ENCODE measurements around the gene GATM.

GATM gene

GRCh38 chr15:45389351-45389750, 11.0 kb upstream of the GATM start:
- peaks cover 39 to 50% of the 10 kb centered on the region in 2 donors for H3K4me1 ChIP-seq (ENCODE audit: control insufficient read depth in 1 of 2, insufficient read depth in 2 of 2, low read length in 2 of 2)
- H3K9me3 ChIP-seq (ENCODE audit: control insufficient read depth in 1 of 2, low read length in 2 of 2) = no peaks in the 10 kb centered on the region
- H3K36me3 ChIP-seq (ENCODE audit: control insufficient read depth in 1 of 2, insufficient read depth in 2 of 2, low read length in 2 of 2) = no peaks in the 10 kb centered on the region
- H3K4me3 ChIP-seq (ENCODE audit: low read depth in 1 of 2, low read length in 2 of 2) = no peak overlapping the region
- no peaks in the 10 kb centered on the region for H3K27me3 ChIP-seq (ENCODE audit: control insufficient read depth in 1 of 2, insufficient read depth in 2 of 2, low read length in 2 of 2)
- no peak overlapping the region for H3K9ac ChIP-seq (ENCODE audit: low read depth in 1 of 2, low read length in 2 of 2)
- H3K27ac ChIP-seq (ENCODE audit: low read depth, low read length) = no peak overlapping the region

GRCh38 chr15:45387380-45388007, 9.2 kb upstream of the GATM start:
- Histone ChIP-seq H3K4me3 (ENCODE audit: low read depth in 1 of 2, low read length in 2 of 2) (no peak overlapping the region), H3K27ac (ENCODE audit: low read depth, low read length) (no peak overlapping the region), H3K9me3 (ENCODE audit: control insufficient read depth in 1 of 2, low read length in 2 of 2) (no peaks in the 10 kb centered on the region), H3K9ac (ENCODE audit: low read depth in 1 of 2, low read length in 2 of 2) (no peak overlapping the region), H3K36me3 (ENCODE audit: control insufficient read depth in 1 of 2, insufficient read depth in 2 of 2, low read length in 2 of 2) (no peaks in the 10 kb centered on the region), H3K27me3 (ENCODE audit: control insufficient read depth in 1 of 2, insufficient read depth in 2 of 2, low read length in 2 of 2) (no peaks in the 10 kb centered on the region), H3K4me1 (ENCODE audit: control insufficient read depth in 1 of 2, insufficient read depth in 2 of 2, low read length in 2 of 2) (peaks cover 39 to 52% of the 10 kb centered on the region in 2 donors)

GRCh38 chr15:45386974-45387373, 8.6 kb upstream of the GATM start:
- Histone ChIP-seq H3K4me1 (ENCODE audit: control insufficient read depth in 1 of 2, insufficient read depth in 2 of 2, low read length in 2 of 2) (peaks cover 37 to 47% of the 10 kb centered on the region in 2 donors), H3K27ac (ENCODE audit: low read depth, low read length) (no peak overlapping the region), H3K36me3 (ENCODE audit: control insufficient read depth in 1 of 2, insufficient read depth in 2 of 2, low read length in 2 of 2) (no peaks in the 10 kb centered on the region), H3K27me3 (ENCODE audit: control insufficient read depth in 1 of 2, insufficient read depth in 2 of 2, low read length in 2 of 2) (no peaks in the 10 kb centered on the region), H3K9me3 (ENCODE audit: control insufficient read depth in 1 of 2, low read length in 2 of 2) (no peaks in the 10 kb centered on the region), H3K4me3 (ENCODE audit: low read depth in 1 of 2, low read length in 2 of 2) (no peak overlapping the region), H3K9ac (ENCODE audit: low read depth in 1 of 2, low read length in 2 of 2) (no peak overlapping the region)

- Histone ChIP-seq H3K36me3 (ENCODE audit: control insufficient read depth in 1 of 2, insufficient read depth in 2 of 2, low read length in 2 of 2) (no peaks in the 10 kb centered on the region), H3K4me1 (ENCODE audit: control insufficient read depth in 1 of 2, insufficient read depth in 2 of 2, low read length in 2 of 2) (peaks cover 34 to 45% of the 10 kb centered on the region in 2 donors), H3K9ac (ENCODE audit: low read depth in 1 of 2, low read length in 2 of 2) (no peak overlapping the region), H3K27ac (ENCODE audit: low read depth, low read length) (no peak overlapping the region), H3K4me3 (ENCODE audit: low read depth in 1 of 2, low read length in 2 of 2) (no peak overlapping the region), H3K9me3 (ENCODE audit: control insufficient read depth in 1 of 2, low read length in 2 of 2) (no peaks in the 10 kb centered on the region), H3K27me3 (ENCODE audit: control insufficient read depth in 1 of 2, insufficient read depth in 2 of 2, low read length in 2 of 2) (no peaks in the 10 kb centered on the region)
Measured at GRCh38 chr15:45386420-45386819, 8.1 kb upstream of the GATM start.

GRCh38 chr15:45385590-45385989, 7.2 kb upstream of the GATM start:
- Histone ChIP-seq H3K9me3 (ENCODE audit: control insufficient read depth in 1 of 2, low read length in 2 of 2) (no peaks in the 10 kb centered on the region), H3K36me3 (ENCODE audit: control insufficient read depth in 1 of 2, insufficient read depth in 2 of 2, low read length in 2 of 2) (no peaks in the 10 kb centered on the region), H3K4me1 (ENCODE audit: control insufficient read depth in 1 of 2, insufficient read depth in 2 of 2, low read length in 2 of 2) (peaks cover 34 to 44% of the 10 kb centered on the region in 2 donors), H3K27me3 (ENCODE audit: control insufficient read depth in 1 of 2, insufficient read depth in 2 of 2, low read length in 2 of 2) (no peaks in the 10 kb centered on the region), H3K4me3 (ENCODE audit: low read depth in 1 of 2, low read length in 2 of 2) (no peak overlapping the region), H3K27ac (ENCODE audit: low read depth, low read length) (no peak overlapping the region), H3K9ac (ENCODE audit: low read depth in 1 of 2, low read length in 2 of 2) (no peak overlapping the region)

- H3K9ac ChIP-seq (ENCODE audit: low read depth in 1 of 2, low read length in 2 of 2) = no peak overlapping the region
- H3K27ac ChIP-seq (ENCODE audit: low read depth, low read length) = no peak overlapping the region
- no peaks in the 10 kb centered on the region for H3K27me3 ChIP-seq (ENCODE audit: control insufficient read depth in 1 of 2, insufficient read depth in 2 of 2, low read length in 2 of 2)
- no peaks in the 10 kb centered on the region for H3K36me3 ChIP-seq (ENCODE audit: control insufficient read depth in 1 of 2, insufficient read depth in 2 of 2, low read length in 2 of 2)
- H3K4me3 ChIP-seq (ENCODE audit: low read depth in 1 of 2, low read length in 2 of 2) = no peak overlapping the region
- peaks cover 29 to 39% of the 10 kb centered on the region in 2 donors for H3K4me1 ChIP-seq (ENCODE audit: control insufficient read depth in 1 of 2, insufficient read depth in 2 of 2, low read length in 2 of 2)
- H3K9me3 ChIP-seq (ENCODE audit: control insufficient read depth in 1 of 2, low read length in 2 of 2) = no peaks in the 10 kb centered on the region
Measured at GRCh38 chr15:45384700-45385099, 6.4 kb upstream of the GATM start.

- peak overlapping the region; percentile 74 to 75 for H3K4me3 ChIP-seq (ENCODE audit: low read depth in 1 of 2, low read length in 2 of 2)
- peak overlapping the region in 1 of 2 donors; percentile 20 for H3K9ac ChIP-seq (ENCODE audit: low read depth in 1 of 2, low read length in 2 of 2)
- peaks cover 27 to 31% of the 10 kb centered on the region in 2 donors for H3K4me1 ChIP-seq (ENCODE audit: control insufficient read depth in 1 of 2, insufficient read depth in 2 of 2, low read length in 2 of 2)
- H3K36me3 ChIP-seq (ENCODE audit: control insufficient read depth in 1 of 2, insufficient read depth in 2 of 2, low read length in 2 of 2) = peaks cover 0 to 5% of the 10 kb centered on the region in 2 donors
- no peaks in the 10 kb centered on the region for H3K27me3 ChIP-seq (ENCODE audit: control insufficient read depth in 1 of 2, insufficient read depth in 2 of 2, low read length in 2 of 2)
- H3K27ac ChIP-seq (ENCODE audit: low read depth, low read length) = no peak overlapping the region
- no peaks in the 10 kb centered on the region for H3K9me3 ChIP-seq (ENCODE audit: control insufficient read depth in 1 of 2, low read length in 2 of 2)
Measured at GRCh38 chr15:45378913-45379262, 544 bp upstream of the GATM start.

GRCh38 chr15:45377609-45378148, 665 bp downstream of the GATM start:
- Histone ChIP-seq H3K9ac (ENCODE audit: low read depth in 1 of 2, low read length in 2 of 2) (peak overlapping the region; percentile 59 to 81), H3K4me3 (ENCODE audit: low read depth in 1 of 2, low read length in 2 of 2) (peak overlapping the region; percentile 74 to 75), H3K27ac (ENCODE audit: low read depth, low read length) (peak overlapping the region; percentile 58), H3K9me3 (ENCODE audit: control insufficient read depth in 1 of 2, low read length in 2 of 2) (no peaks in the 10 kb centered on the region), H3K4me1 (ENCODE audit: control insufficient read depth in 1 of 2, insufficient read depth in 2 of 2, low read length in 2 of 2) (peaks cover 32 to 34% of the 10 kb centered on the region in 2 donors), H3K27me3 (ENCODE audit: control insufficient read depth in 1 of 2, insufficient read depth in 2 of 2, low read length in 2 of 2) (no peaks in the 10 kb centered on the region), H3K36me3 (ENCODE audit: control insufficient read depth in 1 of 2, insufficient read depth in 2 of 2, low read length in 2 of 2) (peaks cover 0 to 5% of the 10 kb centered on the region in 2 donors)

- H3K9me3 ChIP-seq (ENCODE audit: control insufficient read depth in 1 of 2, low read length in 2 of 2) = no peaks in the 10 kb centered on the region
- H3K27me3 ChIP-seq (ENCODE audit: control insufficient read depth in 1 of 2, insufficient read depth in 2 of 2, low read length in 2 of 2) = no peaks in the 10 kb centered on the region
- H3K36me3 ChIP-seq (ENCODE audit: control insufficient read depth in 1 of 2, insufficient read depth in 2 of 2, low read length in 2 of 2) = peaks cover 0 to 5% of the 10 kb centered on the region in 2 donors
- H3K4me3 ChIP-seq (ENCODE audit: low read depth in 1 of 2, low read length in 2 of 2) = peak overlapping the region; percentile 74 to 75
- no peak overlapping the region for H3K27ac ChIP-seq (ENCODE audit: low read depth, low read length)
- peaks cover 38 to 40% of the 10 kb centered on the region in 2 donors for H3K4me1 ChIP-seq (ENCODE audit: control insufficient read depth in 1 of 2, insufficient read depth in 2 of 2, low read length in 2 of 2)
- peak overlapping the region; percentile 59 to 81 for H3K9ac ChIP-seq (ENCODE audit: low read depth in 1 of 2, low read length in 2 of 2)
Measured at GRCh38 chr15:45376967-45377608, 1.3 kb downstream of the GATM start.

GRCh38 chr15:45376300-45376928, 1.9 kb downstream of the GATM start:
- no peaks in the 10 kb centered on the region for H3K9me3 ChIP-seq (ENCODE audit: control insufficient read depth in 1 of 2, low read length in 2 of 2)
- H3K4me1 ChIP-seq (ENCODE audit: control insufficient read depth in 1 of 2, insufficient read depth in 2 of 2, low read length in 2 of 2) = peaks cover 44 to 45% of the 10 kb centered on the region in 2 donors
- peak overlapping the region; percentile 74 to 75 for H3K4me3 ChIP-seq (ENCODE audit: low read depth in 1 of 2, low read length in 2 of 2)
- no peak overlapping the region for H3K27ac ChIP-seq (ENCODE audit: low read depth, low read length)
- H3K27me3 ChIP-seq (ENCODE audit: control insufficient read depth in 1 of 2, insufficient read depth in 2 of 2, low read length in 2 of 2) = no peaks in the 10 kb centered on the region
- peak overlapping the region in 1 of 2 donors; percentile 81 for H3K9ac ChIP-seq (ENCODE audit: low read depth in 1 of 2, low read length in 2 of 2)
- H3K36me3 ChIP-seq (ENCODE audit: control insufficient read depth in 1 of 2, insufficient read depth in 2 of 2, low read length in 2 of 2) = peaks cover 0 to 8% of the 10 kb centered on the region in 2 donors

All from duodenal mucosa (tissue), 2 donors.